Anterior cingulate cortex (tissue), 58 donors: ENCODE measurements around the gene CYP2B6.
"Not testable (repeated sequence)": the region's sequence is repeated elsewhere in the genome, so short reads cannot be mapped to it uniquely, and the experiment has no call there.

ENCODE experiments used
- DNase-seq, 58 donors: peaks; one replicate each; lab custom pipeline; 2025; lab: John Stamatoyannopoulos, UW

The CYP2B6 gene

GRCh38 chr19:40979759-40980158 lies 11.3 kb upstream of the CYP2B6 start:
- DNase-seq, result not testable (repeated sequence)

- not testable (repeated sequence) for DNase-seq
Measured at GRCh38 chr19:40980743-40981442, 10.2 kb upstream of the CYP2B6 start.

- DNase-seq, result no peak
Measured at GRCh38 chr19:40981591-40981990, 9.5 kb upstream of the CYP2B6 start.

- peak in 1 of 58 donors; percentile 0 for DNase-seq
Measured at GRCh38 chr19:40982594-40983101, 8.4 kb upstream of the CYP2B6 start.

- DNase-seq, result no peak
Measured at GRCh38 chr19:40989453-40989852, 1.6 kb upstream of the CYP2B6 start.

- no peak for DNase-seq
Measured at GRCh38 chr19:40995355-40995754, 4.3 kb downstream of the CYP2B6 start.

- not testable (repeated sequence) for DNase-seq
Measured at GRCh38 chr19:40999018-40999417, 7.9 kb downstream of the CYP2B6 start.

- DNase-seq, result no peak
Measured at GRCh38 chr19:41000310-41000737, 9.2 kb downstream of the CYP2B6 start.

- no peak for DNase-seq
Measured at GRCh38 chr19:41001243-41001971, 10.3 kb downstream of the CYP2B6 start.

GRCh38 chr19:41003656-41004055 lies 12.6 kb downstream of the CYP2B6 start:
- not testable (repeated sequence) for DNase-seq

- no peak for DNase-seq
Measured at GRCh38 chr19:41009700-41010235, 18.7 kb downstream of the CYP2B6 start.

- DNase-seq, result no peak
Measured at GRCh38 chr19:41013359-41013758, 22.3 kb downstream of the CYP2B6 start.

- DNase-seq, result no peak
Measured at GRCh38 chr19:41014643-41015042, 23.6 kb downstream of the CYP2B6 start.

- no peak for DNase-seq
Measured at GRCh38 chr19:41016488-41017071, 25.5 kb downstream of the CYP2B6 start.

- no peak for DNase-seq
Measured at GRCh38 chr19:41018736-41019290, 27.7 kb downstream of the CYP2B6 start.

- no peak for DNase-seq
Measured at GRCh38 chr19:41019346-41019745, 28.3 kb downstream of the CYP2B6 start.

GRCh38 chr19:41023193-41023592 lies 32.1 kb downstream of the CYP2B6 start:
- no peak for DNase-seq

- DNase-seq, result no peak
Measured at GRCh38 chr19:41025411-41025810, 34.3 kb downstream of the CYP2B6 start.

GRCh38 chr19:41025871-41026270 lies 34.8 kb downstream of the CYP2B6 start:
- DNase-seq, result no peak

GRCh38 chr19:41027273-41027967 lies 36.3 kb downstream of the CYP2B6 start:
- no peak for DNase-seq
